GM21360 (cell line): ENCODE data around the gene SIGLEC10.
A peak's percentile ranks its signal among the peaks of the same experiment; 100 is the strongest.

ENCODE experiments used
- ATAC-seq: cut with Tn5 transposase; IDR thresholded peaks from one replicate; pipeline ENCODE4 v1.9.1; 2021; ENCODE audit warnings: mild to moderate bottlenecking, moderate library complexity; ENCODE audit not compliant: unreplicated experiment

Gene SIGLEC10

GRCh38 chr19:51396175-51396574, 21.3 kb downstream of the SIGLEC10 start:
- ATAC-seq, result no peak

GRCh38 chr19:51394050-51394836, 23.2 kb downstream of the SIGLEC10 start:
- peak; percentile 78 for ATAC-seq

- no peak for ATAC-seq
These were observed 24.7 kb downstream of the SIGLEC10 start for GRCh38 chr19:51392701-51393100.

- no peak for ATAC-seq
These were observed 26.3 kb downstream of the SIGLEC10 start for GRCh38 chr19:51391073-51391611.

DNA sequence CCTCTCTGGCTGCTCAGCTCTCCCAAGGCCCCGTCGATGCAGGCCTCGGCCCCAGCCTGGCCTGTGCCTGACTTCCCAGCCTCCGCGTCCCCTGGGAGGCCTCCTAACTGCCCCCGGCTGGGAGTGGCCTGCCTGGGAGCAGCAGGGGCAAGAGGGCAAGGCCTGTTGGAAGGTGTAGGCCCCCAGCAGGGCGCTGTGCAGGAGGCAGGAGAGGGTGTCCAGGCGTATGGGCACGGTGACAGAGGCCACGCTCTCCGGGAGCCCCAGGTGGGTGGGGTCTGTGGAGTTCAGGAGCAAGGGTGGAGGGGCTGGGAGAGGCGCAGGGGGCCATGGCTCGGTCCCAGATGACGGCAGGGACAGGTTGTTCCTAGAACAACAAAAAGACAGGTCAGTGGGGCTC, 28.3 kb downstream of the SIGLEC10 start:
- ATAC-seq, result no peak

GRCh38 chr19:51387924-51388389, 29.5 kb downstream of the SIGLEC10 start, which contains the start of gene LIM2:
TSS of gene LIM2 (minus strand) at chr19:51387974. CDS start at chr19:51387443, 531 bp downstream.
- no peak for ATAC-seq

DNA sequence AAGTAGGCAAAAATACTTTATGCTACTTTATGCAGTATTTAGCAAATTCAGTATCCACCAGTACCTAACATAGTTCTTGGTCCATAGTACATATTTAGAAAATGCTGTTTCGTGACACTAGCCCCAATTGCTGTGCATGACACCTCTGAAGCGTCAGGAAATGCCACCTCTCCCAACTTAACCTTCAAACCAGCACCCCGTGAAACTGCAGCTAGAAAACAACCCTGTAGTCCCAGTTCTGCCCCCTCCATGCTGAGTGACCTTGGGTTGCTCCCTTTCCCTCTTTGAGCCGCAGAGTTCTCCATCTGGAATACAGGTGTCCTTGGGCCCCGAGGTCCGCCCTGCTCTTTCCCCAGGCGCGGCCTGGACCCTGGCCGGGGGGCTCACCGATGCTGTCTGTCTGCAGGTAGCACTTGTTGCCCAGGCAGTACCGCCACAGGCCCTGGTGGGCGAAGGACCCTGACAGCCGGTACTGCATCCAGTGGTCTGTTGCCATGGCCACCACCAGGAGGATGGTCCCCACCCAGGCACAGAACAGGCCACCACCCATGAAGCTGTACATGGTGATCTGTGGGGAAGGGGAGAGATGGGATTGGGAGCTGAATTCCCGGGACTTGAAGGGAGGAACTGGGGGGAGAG, 30.4 kb downstream of the SIGLEC10 start:
- no peak for ATAC-seq

DNA sequence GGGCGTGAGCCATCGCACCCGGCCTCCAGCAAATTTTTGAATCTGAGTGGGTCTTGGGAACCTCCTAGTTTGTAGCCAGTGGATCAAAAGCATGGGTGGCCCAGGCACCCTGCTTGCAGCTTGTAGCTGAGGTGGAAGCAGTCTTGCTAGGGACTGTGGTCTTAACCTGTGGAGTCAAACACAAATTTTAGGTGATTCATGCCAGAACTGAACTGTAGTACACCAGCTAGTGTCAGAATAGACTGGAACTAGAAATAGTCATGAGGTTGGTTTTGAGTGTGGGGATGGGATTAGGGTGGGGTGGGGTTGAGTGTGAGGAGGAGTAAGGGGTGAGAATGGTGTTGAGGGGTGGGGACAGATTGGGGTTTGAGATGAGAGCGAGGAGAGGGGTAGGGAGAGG, 35.4 kb downstream of the SIGLEC10 start:
- no peak for ATAC-seq

DNA sequence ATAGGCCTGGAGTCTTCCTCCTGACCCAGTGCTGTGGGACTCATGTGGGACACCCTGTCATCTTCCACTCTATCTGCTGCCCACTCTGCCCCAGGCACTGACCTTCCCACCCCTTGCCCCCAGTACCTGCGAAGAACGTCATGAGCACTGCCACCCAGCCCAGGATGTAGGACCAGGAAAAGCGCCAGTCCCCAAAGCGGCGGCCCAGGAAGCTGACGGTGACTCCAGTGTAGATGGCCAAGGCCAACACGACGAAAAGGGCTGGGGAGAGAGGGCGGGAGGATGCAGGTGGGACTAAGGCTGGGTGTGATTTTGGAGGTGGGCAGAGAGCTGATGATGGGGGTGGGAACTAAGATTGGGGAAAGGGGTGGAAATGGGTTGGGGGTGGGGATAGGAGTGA, 37.1 kb downstream of the SIGLEC10 start:
- ATAC-seq, result no peak

- no peak for ATAC-seq
These were observed 40.0 kb downstream of the SIGLEC10 start for GRCh38 chr19:51377422-51377821.

- ATAC-seq, result no peak
These were observed 41.8 kb downstream of the SIGLEC10 start for GRCh38 chr19:51375504-51376221.

DNA sequence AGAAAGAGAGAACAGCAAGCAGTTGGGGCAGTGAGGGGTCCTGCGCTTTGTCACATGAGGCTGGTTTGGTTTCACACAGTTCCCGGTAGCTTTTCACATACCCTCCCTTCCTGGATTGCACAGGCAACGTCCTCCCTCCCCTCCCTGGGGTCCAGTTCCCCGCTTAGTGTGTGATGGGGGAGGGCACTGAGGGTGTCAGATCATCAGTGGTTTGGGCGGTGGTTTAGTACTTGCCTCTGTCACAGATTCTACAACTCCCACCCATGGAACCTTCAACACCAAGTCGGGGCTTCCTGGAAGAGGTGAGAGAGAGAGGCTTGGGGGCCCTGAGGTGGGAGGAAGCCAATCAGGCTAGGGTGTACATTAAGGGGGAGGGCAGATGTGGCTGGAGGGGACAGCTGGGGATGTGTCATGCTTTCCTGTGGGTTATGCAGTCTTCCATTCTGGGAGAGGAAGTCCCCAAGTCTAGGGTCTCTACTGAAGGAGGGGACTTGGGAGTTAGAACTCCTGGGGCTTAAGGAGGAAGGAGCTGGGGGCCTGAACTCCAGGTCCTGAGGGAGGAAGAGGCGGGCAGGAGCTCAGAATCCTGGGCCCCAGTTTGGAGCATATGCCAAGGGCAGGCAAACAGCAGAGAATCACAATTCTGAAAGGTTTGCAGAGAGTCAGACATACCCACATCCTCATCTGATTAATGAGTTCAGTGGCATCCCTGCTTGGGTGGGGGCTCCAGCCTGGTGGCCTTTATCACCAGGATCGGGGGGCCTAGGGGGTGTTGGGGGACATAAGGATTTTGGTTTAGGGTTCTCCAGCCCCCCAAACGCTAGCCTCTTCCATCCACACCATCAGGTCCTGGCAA, 44.6 kb downstream of the SIGLEC10 start, which contains the start of gene NKG7:
Gene NKG7, minus strand, starts transcription at position 6 of the 856 bp plus-strand sequence. CDS start 119 bp downstream, outside the sequence.
- no peak for ATAC-seq

DNA sequence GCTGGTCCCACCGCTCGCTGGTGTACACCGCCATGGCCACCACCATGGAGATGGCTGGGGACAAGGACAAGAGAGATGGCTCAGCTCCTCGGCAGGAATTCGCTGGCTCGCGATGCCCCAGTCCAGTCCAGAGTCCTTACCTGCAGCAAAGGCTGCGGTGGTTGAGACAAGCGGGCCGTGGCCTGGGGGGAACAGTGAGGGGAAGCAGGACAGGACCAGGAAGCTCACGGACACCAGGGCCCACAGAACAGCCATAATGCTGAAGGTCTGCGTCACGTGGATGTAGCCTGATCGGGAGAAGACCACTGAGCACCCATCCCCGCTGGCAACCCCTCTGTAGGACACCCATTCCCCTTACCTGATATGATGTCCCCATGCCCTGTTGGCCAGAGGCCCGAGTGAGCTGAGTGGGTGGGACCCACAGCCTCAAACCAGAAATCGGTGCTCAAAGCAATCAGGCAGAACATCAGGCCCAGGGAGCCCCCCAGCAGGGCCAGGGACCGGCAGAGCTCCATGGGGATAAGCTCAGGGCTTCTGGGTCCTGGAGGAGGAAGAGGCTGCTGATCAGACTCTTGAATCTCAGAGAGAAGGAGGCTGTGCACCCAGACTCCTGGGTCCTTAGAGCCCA, 45.3 kb downstream of the SIGLEC10 start:
- ATAC-seq, result no peak

- ATAC-seq, result no peak
These were observed 46.2 kb downstream of the SIGLEC10 start for GRCh38 chr19:51371186-51371690.

DNA sequence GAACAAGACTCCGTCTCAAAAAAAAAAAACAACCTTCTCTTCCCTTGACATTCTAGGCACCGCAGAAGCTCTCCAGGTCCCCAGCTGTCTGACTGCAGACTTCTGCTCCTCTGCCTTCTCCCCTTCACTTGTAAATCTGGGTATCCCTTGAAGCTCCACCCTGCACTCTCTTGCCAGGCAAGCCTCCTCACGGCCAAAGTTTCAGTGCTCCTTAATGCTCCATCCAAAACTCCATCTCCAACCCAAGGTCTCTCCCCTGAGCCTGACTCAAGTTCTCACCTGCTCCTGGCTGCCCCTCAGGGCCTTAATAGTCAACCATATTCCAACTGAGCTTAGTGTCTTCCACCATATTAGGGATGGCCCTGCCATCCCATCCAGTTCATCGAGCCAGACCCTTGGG, 47.2 kb downstream of the SIGLEC10 start:
- ATAC-seq, result no peak

DNA sequence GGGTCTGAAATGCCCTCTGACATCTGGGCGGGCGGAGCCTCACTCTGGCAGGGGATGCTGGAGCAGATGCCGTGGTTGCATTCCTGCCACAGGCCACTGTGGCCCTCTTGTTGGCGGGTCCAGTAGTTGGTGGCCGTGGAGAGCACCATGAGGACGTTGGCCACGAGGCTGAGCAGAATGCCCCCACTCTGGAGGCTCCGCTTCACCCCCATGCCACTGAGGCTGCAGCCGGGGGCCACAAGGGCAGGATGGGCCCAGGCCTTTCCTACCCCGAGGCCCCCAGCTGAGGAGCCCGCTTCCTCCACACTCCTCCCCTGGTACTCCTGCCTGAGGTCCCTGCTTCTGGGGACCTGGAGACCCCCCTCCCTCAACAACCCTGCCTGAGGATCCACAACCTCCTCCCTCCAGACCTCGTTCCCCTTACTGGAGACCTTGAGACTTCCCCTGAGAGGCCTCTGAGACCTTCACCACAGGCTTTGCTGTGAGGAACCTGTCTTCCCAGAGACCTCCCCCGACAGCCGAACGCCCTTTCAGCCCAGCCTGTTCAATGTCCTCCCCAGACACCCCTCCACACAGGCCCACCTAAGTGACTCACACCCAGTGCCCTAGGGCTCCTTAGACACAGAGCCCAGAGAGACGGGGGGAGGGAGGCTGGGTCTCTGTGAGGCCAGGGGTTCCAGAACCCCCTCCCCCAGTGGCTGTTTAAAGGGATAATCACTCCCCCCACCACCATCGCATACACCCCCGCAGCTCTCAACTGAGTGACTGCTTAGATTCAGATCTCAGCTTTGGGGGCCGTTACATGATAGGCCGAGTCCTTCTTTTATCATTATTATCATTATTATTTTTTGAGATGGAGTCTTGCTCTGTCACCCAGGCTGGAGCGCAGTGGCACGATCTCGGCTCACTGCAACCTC, 48.8 kb downstream of the SIGLEC10 start, which contains the start of gene CLDND2:
Gene CLDND2, minus strand, starts transcription at position 638 of the 917 bp plus-strand sequence. Its CDS starts 426 bp downstream, at position 212.
- ATAC-seq, result no peak

DNA sequence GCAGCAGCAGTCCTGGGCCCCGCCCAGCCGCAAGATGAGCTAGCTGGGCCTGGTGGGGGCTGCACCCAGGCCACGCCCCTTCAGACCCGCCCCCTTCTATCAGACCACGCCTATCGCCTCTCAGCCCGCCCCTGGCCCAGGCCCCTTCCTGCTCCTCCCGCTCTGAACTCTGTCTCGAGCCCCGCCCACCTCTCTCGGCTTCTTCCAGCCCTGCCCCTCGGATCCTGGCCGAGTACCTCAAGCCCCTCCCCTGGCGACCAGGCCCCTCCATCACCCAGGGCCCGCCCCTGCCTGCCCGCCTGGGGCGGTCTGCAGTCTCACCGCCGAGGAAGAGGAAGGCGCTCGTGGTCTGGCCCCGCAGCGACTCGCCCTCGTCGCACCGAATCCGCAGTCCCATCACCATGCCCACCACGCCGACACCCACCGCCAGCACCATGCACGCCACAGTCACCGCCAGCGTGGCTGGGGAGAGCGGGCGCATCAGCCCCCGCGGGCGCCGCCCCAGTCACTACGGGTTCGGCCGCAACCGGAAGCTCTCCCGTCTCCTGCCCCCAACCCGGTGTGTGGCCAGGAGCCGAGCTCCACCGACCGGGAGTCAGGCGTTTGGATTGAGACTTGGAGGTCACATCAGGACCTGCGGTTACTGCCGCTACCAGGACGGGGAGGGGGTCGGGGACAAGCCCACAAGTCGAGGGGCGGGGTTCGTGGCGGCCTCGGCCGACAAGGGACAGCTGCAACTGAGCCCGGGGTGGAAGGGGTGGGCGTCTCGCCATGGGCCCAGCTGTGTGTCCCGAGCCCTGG, 49.7 kb downstream of the SIGLEC10 start:
- ATAC-seq, result peak; percentile 65

GRCh38 chr19:51367255-51367564, 50.2 kb downstream of the SIGLEC10 start:
- peak; percentile 22 for ATAC-seq
